Body of pancreas (tissue), 4 donors: Measurements from ENCODE around the gene NRP2. TPM values are rescaled to one million over a fixed set of nuclear protein-coding genes. Genes with fewer than 3 reads are reported as not detected.
A peak's percentile ranks its signal among the peaks of the same experiment; 100 is the strongest.

ENCODE experiments used
- ATAC-seq: fragments of 150-250 bp; one replicate; pipeline ENCODE4 v1.9.1; 2016
- DNase-seq, 4 donors: peaks; one replicate each; pipeline ENCODE4 v3.0.0-alpha.2; 2019
- H3K27ac ChIP-seq, 4 donors: fragments of 200-600 bp; sonication (generic); 1 replicate in 3 of 4; 2 replicates in 1 of 4; pipeline versions ENCODE4 v1.5.1 to v1.6.1; 2016 to 2019; ENCODE audit warnings: mild to moderate bottlenecking in 1 of 4, mixed read lengths in 1 of 4, moderate library complexity in 1 of 4
- H3K27me3 ChIP-seq, 2 donors: fragments of 200-600 bp; sonication (generic); one replicate each; pipeline ENCODE4 v1.6.0; 2016; ENCODE audit warnings: mild to moderate bottlenecking in 1 of 2
- H3K36me3 ChIP-seq, 2 donors: fragments of 200-600 bp; sonication (generic); replicated peaks in 1 of 2; 2 replicates each; pipeline ENCODE4 v1.5.1; 2016; ENCODE audit warnings: low read depth in 2 of 2; ENCODE audit not compliant: insufficient read depth in 1 of 2
- H3K4me1 ChIP-seq: fragments of 200-600 bp; sonication (generic); one replicate; pipeline ENCODE4 v1.6.0; 2016
- H3K4me3 ChIP-seq, 2 donors: fragments of 200-600 bp; sonication (generic); 1 replicate in 1 of 2; 2 replicates in 1 of 2; pipeline ENCODE4 v1.5.1; 2016 to 2019
- H3K9me3 ChIP-seq, 3 donors: fragments of 200-600 bp; sonication (generic); 1 replicate in 2 of 3; 2 replicates in 1 of 3; pipeline ENCODE4 v1.5.1; 2016
- CTCF ChIP-seq, 7 experiments: fragments of 450-650 bp in 4 of 7; fragments of 200-600 bp in 3 of 7; sonication (generic) in 3 of 7; IDR thresholded peaks; one replicate each; pipeline ENCODE4 v1.5.1; 2016 to 2019; ENCODE audit warnings: antibody characterized with exemption in 7 of 7
- POLR2A ChIP-seq, 3 donors: fragments of 450-650 bp; IDR thresholded peaks; one replicate each; pipeline ENCODE4 v1.6.1; 2016; ENCODE audit warnings: antibody characterized with exemption in 3 of 3, mild to moderate bottlenecking in 2 of 3
- WGBS, 2 donors: methylation state at CpG; one replicate each; pipeline ENCODE4 v1.1.5; 2017; 5-methylcytosine and 5-hydroxymethylcytosine counted together
- intact Hi-C: fragments of 100-400 bp; cut with DNase I; formaldehyde crosslinking; loops from one replicate; pipeline ENCODE4 v1.15.1; 2023
- total RNA-seq, 2 donors: library from RNA; depleted of rRNA; stranded (reverse); fragments of >200 nt; gene quantifications; one replicate each; pipeline ENCODE4 v1.1.0, GENCODE V29; 2016

Gene NRP2
- total RNA-seq, 2 donors from 2014 or later = 5.7 to 7.6 TPM

- Histone ChIP-seq H3K27ac (no peak overlapping the region), H3K27me3 (peaks cover 0 to 6% of the 10 kb centered on the region in 2 donors), H3K9me3 (no peaks in the 10 kb centered on the region), H3K4me1 (peaks cover 9% of the 10 kb centered on the region), H3K36me3 (no peaks in the 10 kb centered on the region), H3K4me3 (no peak overlapping the region)
- ATAC-seq = no peak
- TF ChIP-seq CTCF (IDR thresholded peaks at IDR 0.05) (no peak), POLR2A (IDR thresholded peaks at IDR 0.05) (no peak)
- WGBS, 2 donors = 63 to 64% methylated on average over 8 of the region's 8 CpGs
- intact Hi-C loops = no loop called here
- no peak for DNase-seq
Observed at GRCh38 chr2:205765151-205765550, 82.8 kb downstream of the NRP2 start.

- ATAC-seq = no peak
- peak; percentile 65 to 95 (median 74) for TF ChIP-seq CTCF (IDR thresholded peaks at IDR 0.05)
- no peak for TF ChIP-seq POLR2A (IDR thresholded peaks at IDR 0.05)
- WGBS, 2 donors = 11 to 14% methylated on average over 9 of the region's 9 CpGs
- intact Hi-C loops = no loop called here
- H3K27ac ChIP-seq = no peak overlapping the region
- H3K4me1 ChIP-seq = peaks cover 9% of the 10 kb centered on the region
- H3K4me3 ChIP-seq = no peak overlapping the region
- DNase-seq = peak; percentile 60 to 71 (median 60)
- no peaks in the 10 kb centered on the region for H3K36me3 ChIP-seq
- no peaks in the 10 kb centered on the region for H3K9me3 ChIP-seq
- peaks cover 0 to 6% of the 10 kb centered on the region in 2 donors for H3K27me3 ChIP-seq
Observed at GRCh38 chr2:205766779-205767359, 84.6 kb downstream of the NRP2 start.

- Histone ChIP-seq H3K4me1 (peaks cover 9% of the 10 kb centered on the region), H3K4me3 (no peak overlapping the region), H3K36me3 (no peaks in the 10 kb centered on the region), H3K27ac (no peak overlapping the region), H3K27me3 (peaks cover 0 to 6% of the 10 kb centered on the region in 2 donors), H3K9me3 (no peaks in the 10 kb centered on the region)
- no peak for DNase-seq
- ATAC-seq = no peak
- WGBS, 2 donors = 69 to 73% methylated on average over 5 of the region's 5 CpGs
- intact Hi-C loops = no loop called here
- TF ChIP-seq POLR2A (IDR thresholded peaks at IDR 0.05) = no peak
- TF ChIP-seq CTCF (IDR thresholded peaks at IDR 0.05) = no peak
Observed at GRCh38 chr2:205767617-205768016, 85.3 kb downstream of the NRP2 start.

- Histone ChIP-seq H3K4me1 (peaks cover 9% of the 10 kb centered on the region), H3K9me3 (no peaks in the 10 kb centered on the region), H3K36me3 (no peaks in the 10 kb centered on the region), H3K27ac (no peak overlapping the region), H3K4me3 (no peak overlapping the region), H3K27me3 (peaks cover 0 to 6% of the 10 kb centered on the region in 2 donors)
- no peak for ATAC-seq
- 83 to 90% methylated on average over 7 of the region's 7 CpGs for WGBS, 2 donors
- TF ChIP-seq POLR2A (IDR thresholded peaks at IDR 0.05) = no peak
- TF ChIP-seq CTCF (IDR thresholded peaks at IDR 0.05) = no peak
- intact Hi-C loops = no loop called here
- no peak for DNase-seq
Observed at GRCh38 chr2:205768341-205768740, 86.0 kb downstream of the NRP2 start.
